Fibroblast of lung (primary cell): Measurements from ENCODE around the gene OTOGL. TPM values are rescaled to one million over a fixed set of nuclear protein-coding genes. Genes with fewer than 3 reads are reported as not detected.
"Not testable (repeated sequence)": the region's sequence is repeated elsewhere in the genome, so short reads cannot be mapped to it uniquely, and the experiment has no call there.

Source experiments
- DNase-seq, 2 donors: peaks; one replicate each; pipeline versions ENCODE4 v3.0.0 to v3.0.0-alpha.2; 2010; ENCODE audit warnings: low read depth in 2 of 2
- H2AFZ ChIP-seq: 2 replicates; pipeline ENCODE4 v1.5.1; 2012; ENCODE audit warnings: low read length, control low read depth, inconsistent platforms
- H3K27ac ChIP-seq: 2 replicates; pipeline ENCODE4 v1.5.1; 2011; ENCODE audit warnings: low read length, control low read depth; ENCODE audit not compliant: insufficient read depth
- H3K27me3 ChIP-seq: 2 replicates; pipeline ENCODE4 v1.5.1; 2011; ENCODE audit warnings: mild to moderate bottlenecking, low read length; ENCODE audit not compliant: control insufficient read depth, insufficient read depth
- H3K36me3 ChIP-seq: 2 replicates; pipeline ENCODE4 v1.5.1; 2011; ENCODE audit warnings: low read length; ENCODE audit not compliant: control insufficient read depth, insufficient read depth
- H3K4me1 ChIP-seq: 2 replicates; pipeline ENCODE4 v1.5.1; 2011; ENCODE audit warnings: low read length; ENCODE audit not compliant: control insufficient read depth, insufficient read depth; ENCODE audit errors: extremely low read depth
- H3K4me2 ChIP-seq: 2 replicates; pipeline ENCODE4 v1.5.1; 2011; ENCODE audit warnings: low read length, control low read depth; ENCODE audit not compliant: insufficient read depth; ENCODE audit errors: extremely low read depth
- H3K4me3 ChIP-seq, 4 experiments: fragments of 200-600 bp in 1 of 4; sonication (generic) in 1 of 4; replicated peaks in 1 of 4; 2 replicates each; pipeline ENCODE4 v1.5.1; 2011 to 2016; ENCODE audit warnings: low read length in 4 of 4, low read depth in 3 of 4, mild to moderate bottlenecking in 3 of 4, control low read depth in 2 of 4, inconsistent platforms in 1 of 4, mixed read lengths in 1 of 4; ENCODE audit not compliant: insufficient read depth in 1 of 4; ENCODE audit errors: control extremely low read depth in 1 of 4
- H3K79me2 ChIP-seq: 2 replicates; pipeline ENCODE4 v1.5.1; 2012; ENCODE audit warnings: mild to moderate bottlenecking, low read length, inconsistent platforms; ENCODE audit not compliant: control insufficient read depth, insufficient read depth
- H3K9ac ChIP-seq: 2 replicates; pipeline ENCODE4 v1.5.1; 2011; ENCODE audit warnings: mild to moderate bottlenecking, low read length, control low read depth; ENCODE audit not compliant: insufficient read depth
- H3K9me3 ChIP-seq: 2 replicates; pipeline ENCODE4 v1.5.1; 2012; ENCODE audit warnings: low read depth, low read length; ENCODE audit not compliant: control insufficient read depth, insufficient read depth
- H4K20me1 ChIP-seq: 2 replicates; pipeline ENCODE4 v1.5.1; 2011; ENCODE audit warnings: low read length; ENCODE audit not compliant: control insufficient read depth, insufficient read depth; ENCODE audit errors: extremely low read depth
- EZH2 ChIP-seq: IDR thresholded peaks from 2 replicates; pipeline ENCODE4 v1.5.1; 2012; ENCODE audit warnings: low read length, control low read depth, mild to moderate bottlenecking; ENCODE audit errors: missing control alignments
- polyA plus RNA-seq, 2 donors: library from polyadenylated mRNA; depleted of rRNA in 1 of 2; stranded (reverse) in 1 of 2; unstranded in 1 of 2; fragments of >200 nt; gene quantifications; 2 replicates each; pipeline ENCODE4 v1.2.1, GENCODE V29; 2011 to 2012; ENCODE audit warnings: missing spikeins in 1 of 2
- total RNA-seq: library from RNA; depleted of rRNA; stranded (reverse); fragments of >200 nt; gene quantifications from 2 replicates; pipeline ENCODE4 v1.2.1, GENCODE V29; 2014
- TF ChIP-seq, protein P1 (sequence below), 2 donors: IDR thresholded peaks in 1 of 2; conservative IDR thresholded peaks in 1 of 2; 1 replicate in 1 of 2; 2 replicates in 1 of 2; pipeline ENCODE4 v1.5.1; 2011 to 2012; ENCODE audit warnings: low read length in 2 of 2, control low read depth in 1 of 2, inconsistent platforms in 1 of 2, low read depth in 1 of 2, mild to moderate bottlenecking in 1 of 2

OTOGL gene
- total and polyA plus RNA-seq, 2 donors (not counting 1 experiment from before 2014, with no cell fraction given): 0.15 to 0.17 TPM

DNA sequence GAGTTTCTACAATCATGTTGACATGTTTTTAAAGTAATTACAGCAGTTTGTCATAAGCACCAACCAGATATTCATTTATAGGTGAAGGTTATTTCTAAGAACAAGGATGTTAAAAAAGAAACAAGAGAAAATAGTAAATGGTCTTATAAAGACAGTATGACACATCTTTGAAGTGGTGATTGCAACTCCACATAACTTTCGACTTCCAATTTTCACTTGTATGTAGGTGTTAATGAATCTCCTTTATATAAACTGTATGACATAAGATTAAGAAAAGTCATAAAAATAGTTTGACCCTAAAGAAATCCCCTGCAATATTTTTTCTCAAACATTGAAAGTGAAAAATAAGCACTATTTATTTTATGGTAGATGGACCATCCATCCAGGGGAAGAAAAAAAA lies 199.9 kb downstream of the OTOGL start:
- Histone ChIP-seq H3K4me2 (no peak overlapping the region), H3K36me3 (no peaks in the 10 kb centered on the region), H3K79me2 (no peaks in the 10 kb centered on the region), H3K27ac (no peak overlapping the region), H3K4me1 (no peaks in the 10 kb centered on the region), H2AFZ (no peak overlapping the region), H3K9ac (no peak overlapping the region), H4K20me1 (no peaks in the 10 kb centered on the region), H3K27me3 (no peaks in the 10 kb centered on the region), H3K9me3 (no peaks in the 10 kb centered on the region), H3K4me3 (no peak overlapping the region)
- TF ChIP-seq EZH2: no peak
- DNase-seq: no peak

DNA sequence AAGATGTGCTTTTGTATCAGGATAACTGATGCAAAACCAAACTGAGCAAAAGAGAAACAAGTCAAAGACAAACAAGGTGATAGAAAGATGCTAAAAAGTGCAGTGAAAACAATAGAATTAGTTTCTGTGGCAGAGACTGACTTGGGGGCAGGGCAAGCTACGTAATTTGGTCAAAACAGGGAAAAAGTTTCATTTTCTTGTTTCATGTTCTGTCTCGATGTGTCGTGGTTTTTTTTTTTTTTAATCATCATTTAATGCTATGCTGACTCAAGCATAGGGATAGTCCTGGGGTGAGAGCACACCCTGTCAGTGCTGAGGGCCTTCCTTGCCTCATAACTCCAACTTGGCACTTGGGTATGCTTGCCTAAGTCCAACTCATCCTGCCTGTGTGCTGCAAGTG lies 200.6 kb downstream of the OTOGL start:
- no peaks in the 10 kb centered on the region for H3K4me1 ChIP-seq
- no peaks in the 10 kb centered on the region for H4K20me1 ChIP-seq
- no peak overlapping the region for H3K4me3 ChIP-seq
- H3K4me2 ChIP-seq: no peak overlapping the region
- H3K79me2 ChIP-seq: no peaks in the 10 kb centered on the region
- H2AFZ ChIP-seq: no peak overlapping the region
- no peak overlapping the region for H3K27ac ChIP-seq
- H3K9me3 ChIP-seq: no peaks in the 10 kb centered on the region
- no peaks in the 10 kb centered on the region for H3K27me3 ChIP-seq
- no peaks in the 10 kb centered on the region for H3K36me3 ChIP-seq
- H3K9ac ChIP-seq: no peak overlapping the region
- no peak for TF ChIP-seq EZH2
- TF ChIP-seq, protein P1, sequence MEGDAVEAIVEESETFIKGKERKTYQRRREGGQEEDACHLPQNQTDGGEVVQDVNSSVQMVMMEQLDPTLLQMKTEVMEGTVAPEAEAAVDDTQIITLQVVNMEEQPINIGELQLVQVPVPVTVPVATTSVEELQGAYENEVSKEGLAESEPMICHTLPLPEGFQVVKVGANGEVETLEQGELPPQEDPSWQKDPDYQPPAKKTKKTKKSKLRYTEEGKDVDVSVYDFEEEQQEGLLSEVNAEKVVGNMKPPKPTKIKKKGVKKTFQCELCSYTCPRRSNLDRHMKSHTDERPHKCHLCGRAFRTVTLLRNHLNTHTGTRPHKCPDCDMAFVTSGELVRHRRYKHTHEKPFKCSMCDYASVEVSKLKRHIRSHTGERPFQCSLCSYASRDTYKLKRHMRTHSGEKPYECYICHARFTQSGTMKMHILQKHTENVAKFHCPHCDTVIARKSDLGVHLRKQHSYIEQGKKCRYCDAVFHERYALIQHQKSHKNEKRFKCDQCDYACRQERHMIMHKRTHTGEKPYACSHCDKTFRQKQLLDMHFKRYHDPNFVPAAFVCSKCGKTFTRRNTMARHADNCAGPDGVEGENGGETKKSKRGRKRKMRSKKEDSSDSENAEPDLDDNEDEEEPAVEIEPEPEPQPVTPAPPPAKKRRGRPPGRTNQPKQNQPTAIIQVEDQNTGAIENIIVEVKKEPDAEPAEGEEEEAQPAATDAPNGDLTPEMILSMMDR (conservative IDR thresholded peaks at IDR 0.05 in 1 of 2, IDR thresholded peaks at IDR 0.05 in 1 of 2; ENCODE audit: low read depth in 1 of 2, low read length in 2 of 2): no peak
- DNase-seq: no peak

DNA sequence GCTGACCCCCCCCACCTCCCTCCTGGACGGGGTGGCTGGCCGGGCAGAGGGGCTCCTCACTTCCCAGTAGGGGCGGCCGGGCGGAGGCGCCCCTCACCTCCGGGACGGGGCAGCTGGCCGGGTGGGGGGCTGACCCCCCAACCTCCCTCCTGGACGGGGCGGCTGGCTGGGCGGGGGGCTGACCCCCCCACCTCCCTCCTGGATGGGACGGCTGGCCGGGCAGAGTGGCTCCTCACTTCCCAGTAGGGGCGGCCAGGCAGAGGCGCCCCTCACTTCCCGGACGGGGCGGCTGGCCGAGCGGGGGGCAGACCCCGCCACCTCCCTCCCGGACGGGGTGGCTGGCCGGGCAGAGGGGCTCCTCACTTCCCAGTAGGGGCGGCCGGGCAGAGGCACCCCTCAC lies 208.1 kb downstream of the OTOGL start:
- DNase-seq, H3K4me2 ChIP-seq, H2AFZ ChIP-seq, H4K20me1 ChIP-seq, H3K4me3 ChIP-seq, H3K36me3 ChIP-seq, H3K27me3 ChIP-seq, H3K27ac ChIP-seq, H3K4me1 ChIP-seq, H3K9ac ChIP-seq, H3K9me3 ChIP-seq, H3K79me2 ChIP-seq: not testable (repeated sequence)

DNA sequence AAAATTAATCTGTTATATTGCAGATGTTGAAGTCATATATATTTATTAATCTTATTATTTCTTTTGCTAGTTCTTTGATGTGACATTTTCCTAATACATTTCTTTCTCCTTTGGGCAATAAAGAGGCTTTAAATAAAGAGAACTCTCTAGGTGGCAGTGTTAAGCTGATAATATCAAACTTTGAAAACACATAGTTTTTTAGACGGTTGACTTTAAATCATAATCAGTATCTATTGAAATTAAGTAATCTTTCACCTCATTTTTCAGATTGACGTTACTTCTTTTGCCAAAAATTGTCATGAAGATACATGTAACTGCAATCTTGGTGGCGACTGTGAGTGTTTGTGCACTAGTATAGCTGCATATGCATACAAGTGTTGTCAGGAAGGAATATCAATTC lies 213.9 kb downstream of the OTOGL start:
- Histone ChIP-seq H2AFZ (peak overlapping the region; percentile 26), H4K20me1 (no peaks in the 10 kb centered on the region), H3K9ac (no peak overlapping the region), H3K27ac (no peak overlapping the region), H3K4me1 (no peaks in the 10 kb centered on the region), H3K27me3 (no peaks in the 10 kb centered on the region), H3K9me3 (no peaks in the 10 kb centered on the region), H3K79me2 (no peaks in the 10 kb centered on the region), H3K36me3 (no peaks in the 10 kb centered on the region), H3K4me2 (no peak overlapping the region), H3K4me3 (no peak overlapping the region)
- TF ChIP-seq, protein P1 (conservative IDR thresholded peaks at IDR 0.05 in 1 of 2, IDR thresholded peaks at IDR 0.05 in 1 of 2; ENCODE audit: low read depth in 1 of 2, low read length in 2 of 2): peak in 1 of 2 donors; percentile 4
- TF ChIP-seq EZH2: no peak
- DNase-seq: peak in 1 of 2 donors; percentile 36
